Skeletal muscle satellite cell (primary cell): ENCODE results near the gene ARPC1A.
"Not testable (repeated sequence)": the region's sequence is repeated elsewhere in the genome, so short reads cannot be mapped to it uniquely, and the experiment has no call there.

ENCODE experiments used
- H3K27me3 ChIP-seq: 2 replicates; pipeline ENCODE4 v1.7.0; 2013; ENCODE audit warnings: low read length; ENCODE audit not compliant: control insufficient read depth, insufficient read depth
- H3K36me3 ChIP-seq: 2 replicates; pipeline ENCODE4 v1.7.0; 2013; ENCODE audit warnings: mild to moderate bottlenecking, control low read depth, low read length; ENCODE audit not compliant: insufficient read depth
- H3K4me1 ChIP-seq: 2 replicates; pipeline ENCODE4 v1.7.0; 2013; ENCODE audit warnings: low read length; ENCODE audit not compliant: control insufficient read depth, insufficient read depth
- H3K4me2 ChIP-seq: 2 replicates; pipeline ENCODE4 v1.7.0; 2013; ENCODE audit warnings: mild to moderate bottlenecking, low read length
- H3K4me3 ChIP-seq: 2 replicates; pipeline ENCODE4 v1.7.0; 2013; ENCODE audit warnings: low read length
- H3K9ac ChIP-seq: 2 replicates; pipeline ENCODE4 v1.7.0; 2013; ENCODE audit warnings: mild to moderate bottlenecking, low read depth, low read length, moderate library complexity
- H3K9me3 ChIP-seq: replicated peaks from 2 replicates; pipeline ENCODE4 v1.7.0; 2013; ENCODE audit warnings: mild to moderate bottlenecking, control low read depth, low read length

The ARPC1A gene

DNA sequence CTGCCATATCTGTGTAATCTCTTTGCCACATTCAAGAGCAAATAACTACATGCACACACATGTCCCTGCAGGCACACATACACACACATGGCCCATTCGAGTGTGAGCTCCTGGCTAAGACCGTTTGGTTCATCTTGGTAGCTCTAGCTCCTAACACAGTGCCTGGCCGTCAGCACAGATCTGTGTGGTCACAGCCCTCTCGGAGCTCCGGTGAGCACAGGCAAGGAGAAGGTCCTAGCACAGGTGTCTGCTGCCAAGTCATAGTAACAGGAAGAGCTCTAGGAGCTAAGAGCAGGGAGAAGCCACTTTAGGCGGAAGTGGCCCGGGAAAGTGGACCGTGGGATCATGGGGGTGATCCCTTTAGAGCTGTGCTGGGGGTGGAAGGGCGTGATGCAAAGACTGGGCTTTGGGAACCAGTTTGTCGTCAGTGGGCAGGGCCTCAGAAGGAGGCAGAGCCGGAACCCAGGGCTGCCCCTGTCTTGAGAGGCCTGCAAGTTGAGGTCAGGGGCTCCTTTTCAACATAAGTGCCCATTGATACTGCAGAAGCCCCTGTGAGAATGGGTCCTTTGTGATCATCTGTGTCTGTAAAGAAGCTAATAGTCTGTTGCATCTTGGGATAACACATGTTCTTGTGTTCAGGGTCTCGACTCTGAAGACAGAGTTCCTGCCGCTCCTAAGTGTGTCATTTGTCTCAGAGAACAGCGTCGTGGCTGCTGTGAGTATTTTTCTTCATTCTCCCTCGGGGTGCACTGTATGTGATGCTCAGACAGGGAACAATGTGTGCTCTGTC lies 32.2 kb downstream of the ARPC1A start:
- no peaks in the 10 kb centered on the region for H3K4me1 ChIP-seq
- no peak overlapping the region for H3K4me3 ChIP-seq
- H3K4me2 ChIP-seq: no peak overlapping the region
- no peaks in the 10 kb centered on the region for H3K27me3 ChIP-seq
- H3K9me3 ChIP-seq: no peaks in the 10 kb centered on the region
- peaks cover 53% of the 10 kb centered on the region for H3K36me3 ChIP-seq
- no peak overlapping the region for H3K9ac ChIP-seq

DNA sequence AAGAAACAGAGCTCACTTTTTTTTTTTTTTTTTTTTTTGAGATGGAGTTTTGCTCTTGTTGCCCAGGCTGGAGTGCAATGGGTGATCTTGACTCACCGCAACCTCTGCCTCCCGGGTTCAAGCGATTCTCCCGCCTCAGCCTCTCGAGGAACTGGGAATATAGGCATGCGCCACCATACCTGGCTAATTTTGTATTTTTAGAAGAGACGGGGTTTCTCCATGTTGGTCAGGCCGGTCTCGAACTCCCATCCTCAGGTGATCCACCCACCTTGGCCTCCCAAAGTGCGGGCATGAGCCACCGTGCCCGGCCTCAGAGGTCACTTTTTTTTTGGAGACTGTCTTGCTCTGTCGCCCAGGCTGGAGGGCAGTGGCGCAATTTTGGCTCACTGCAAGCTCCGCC lies 32.8 kb downstream of the ARPC1A start:
- not testable (repeated sequence) for H3K4me2 ChIP-seq, H3K4me1 ChIP-seq, H3K4me3 ChIP-seq, H3K9me3 ChIP-seq, H3K27me3 ChIP-seq, H3K9ac ChIP-seq
- H3K36me3 ChIP-seq: peaks cover 58% of the 10 kb centered on the region

DNA sequence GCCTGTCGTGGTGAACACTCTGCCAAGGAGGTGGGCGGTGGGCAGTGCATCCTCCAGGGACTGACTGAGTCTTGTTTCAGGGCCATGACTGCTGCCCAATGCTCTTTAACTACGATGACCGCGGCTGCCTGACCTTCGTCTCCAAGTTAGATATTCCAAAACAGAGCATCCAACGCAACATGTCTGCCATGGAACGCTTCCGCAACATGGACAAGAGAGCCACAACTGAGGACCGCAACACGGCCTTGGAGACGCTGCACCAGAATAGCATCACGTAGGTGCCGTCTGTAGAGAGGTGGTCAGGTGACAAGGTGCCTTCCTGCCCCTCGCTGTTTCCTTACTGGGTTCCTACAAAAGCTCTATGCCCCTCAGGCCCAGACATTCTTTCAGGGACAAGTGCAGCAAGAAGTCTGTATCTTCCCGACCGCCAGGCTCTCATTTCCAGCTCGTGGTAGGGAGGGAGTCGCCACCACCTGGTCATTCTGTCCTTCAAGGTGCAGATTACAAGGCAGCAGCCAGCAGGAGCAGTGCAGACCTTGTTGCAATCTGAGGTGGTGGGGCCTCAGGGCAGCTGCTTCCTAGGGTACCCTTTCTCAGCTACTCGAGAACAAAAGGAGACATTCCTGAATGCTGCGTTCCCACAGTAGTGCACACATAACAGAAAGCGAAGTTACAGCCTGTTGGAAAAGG lies 33.9 kb downstream of the ARPC1A start:
- no peak overlapping the region for H3K4me2 ChIP-seq
- H3K36me3 ChIP-seq: peaks cover 58% of the 10 kb centered on the region
- no peaks in the 10 kb centered on the region for H3K9me3 ChIP-seq
- H3K4me1 ChIP-seq: no peaks in the 10 kb centered on the region
- H3K9ac ChIP-seq: no peak overlapping the region
- no peak overlapping the region for H3K4me3 ChIP-seq
- H3K27me3 ChIP-seq: no peaks in the 10 kb centered on the region

DNA sequence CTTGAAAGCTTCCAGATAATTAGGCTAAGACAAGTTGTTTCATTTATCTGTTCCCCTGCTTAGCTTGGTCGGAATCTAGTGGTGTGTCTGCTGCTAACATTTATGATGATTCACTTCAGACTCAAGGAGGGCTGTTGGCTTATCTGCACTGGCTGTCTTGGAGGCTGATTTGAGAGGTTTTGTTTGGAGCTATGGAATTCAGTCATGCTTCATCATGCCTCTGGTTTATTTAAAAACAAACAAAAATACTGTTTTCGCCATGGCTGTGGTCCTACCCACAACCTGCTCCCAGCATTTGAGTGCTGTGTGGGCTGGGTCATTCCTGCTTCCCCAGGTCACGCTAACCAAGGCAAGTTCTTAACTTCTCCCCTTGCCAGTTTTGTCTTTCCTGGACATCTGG lies 37.1 kb downstream of the ARPC1A start:
- H3K36me3 ChIP-seq: peaks cover 63% of the 10 kb centered on the region

DNA sequence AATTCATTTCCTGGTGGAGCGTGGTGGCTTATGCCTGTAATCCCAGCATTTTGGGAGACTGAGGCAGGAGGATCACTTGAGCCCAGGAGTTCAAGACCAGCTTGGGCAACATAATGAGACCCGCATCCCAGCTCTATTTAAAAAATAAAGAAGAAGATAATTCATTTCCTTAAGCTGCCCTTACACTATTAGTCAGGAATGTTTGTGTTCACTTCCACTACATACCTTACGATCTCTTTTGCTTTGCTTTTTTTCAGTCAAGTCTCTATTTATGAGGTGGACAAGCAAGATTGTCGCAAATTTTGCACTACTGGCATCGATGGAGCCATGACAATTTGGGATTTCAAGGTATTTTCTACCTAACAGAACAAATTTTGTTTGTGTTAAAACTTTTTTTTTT lies 37.6 kb downstream of the ARPC1A start:
- Histone ChIP-seq H3K36me3 (peaks cover 58% of the 10 kb centered on the region), H3K4me2 (no peak overlapping the region), H3K27me3 (no peaks in the 10 kb centered on the region), H3K4me3 (no peak overlapping the region), H3K4me1 (no peaks in the 10 kb centered on the region), H3K9me3 (no peaks in the 10 kb centered on the region), H3K9ac (no peak overlapping the region)

More for the DNA sequence above, 37.1 kb downstream of the ARPC1A start:
- Histone ChIP-seq H3K4me3 (no peak overlapping the region), H3K27me3 (no peaks in the 10 kb centered on the region), H3K9ac (no peak overlapping the region), H3K4me2 (no peak overlapping the region), H3K9me3 (no peaks in the 10 kb centered on the region), H3K4me1 (no peaks in the 10 kb centered on the region)

DNA sequence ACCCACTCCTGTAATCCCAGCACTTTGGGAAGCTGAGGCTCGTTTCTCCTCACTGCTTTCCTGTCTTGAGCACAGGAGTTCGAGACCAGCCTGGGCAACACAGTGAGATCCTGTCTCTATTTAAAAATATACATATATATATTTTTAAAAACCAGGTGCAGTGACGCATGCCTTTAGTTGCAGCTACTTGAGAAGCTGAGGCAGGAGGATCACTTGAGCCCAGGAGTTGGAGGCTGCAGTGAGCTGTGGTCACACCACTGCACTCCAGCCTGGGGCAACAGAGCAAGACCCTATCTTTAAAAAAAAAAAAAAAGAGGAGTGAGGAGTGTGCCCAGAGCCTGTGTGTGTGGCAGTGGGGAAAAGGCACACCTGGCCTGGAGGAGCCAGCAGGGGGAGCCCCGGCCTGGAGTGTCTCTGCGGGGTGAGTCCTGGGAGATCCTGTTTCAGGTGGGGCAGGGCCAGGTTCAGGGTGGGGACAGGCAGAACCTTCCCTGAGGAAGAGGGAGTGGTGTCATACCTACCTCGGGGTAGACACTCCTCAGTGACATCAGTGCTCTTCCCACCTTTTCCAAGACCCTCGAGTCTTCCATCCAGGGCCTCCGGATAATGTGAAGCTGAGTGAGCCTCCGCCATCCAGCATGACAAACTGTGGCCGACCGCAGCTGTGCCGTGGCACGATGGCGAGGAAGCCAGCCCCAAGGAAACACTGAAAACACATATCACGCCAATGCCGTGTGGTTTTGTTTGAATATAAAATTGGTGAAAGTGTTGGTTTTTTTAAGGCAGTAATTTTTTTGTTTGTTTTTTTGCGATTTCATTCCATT lies 39.8 kb downstream of the ARPC1A start:
- Histone ChIP-seq H3K27me3 (no peaks in the 10 kb centered on the region), H3K4me1 (peaks cover 4% of the 10 kb centered on the region), H3K36me3 (peaks cover 51% of the 10 kb centered on the region), H3K4me2 (no peak overlapping the region), H3K9ac (no peak overlapping the region), H3K4me3 (no peak overlapping the region), H3K9me3 (no peaks in the 10 kb centered on the region)

DNA sequence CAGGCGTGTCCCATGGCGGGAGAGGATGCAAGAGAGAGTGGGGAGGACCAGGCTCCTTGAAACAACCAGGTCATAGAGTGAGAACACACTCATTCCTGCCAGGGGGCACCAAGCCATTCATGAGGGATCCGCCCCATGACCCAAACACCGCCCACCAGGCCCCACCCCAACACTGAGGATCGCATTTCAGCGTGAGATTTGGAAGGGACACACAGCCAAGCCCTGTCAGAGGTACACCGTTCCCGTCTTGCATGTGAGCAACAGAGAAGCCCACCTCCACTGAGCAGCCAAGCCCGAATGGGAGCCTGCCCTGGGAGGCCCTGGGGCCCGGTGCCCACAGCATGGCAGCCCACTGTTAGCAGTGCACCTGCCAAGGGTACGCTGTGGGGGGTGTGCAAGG lies 40.9 kb downstream of the ARPC1A start:
- Histone ChIP-seq H3K4me1 (peaks cover 4% of the 10 kb centered on the region), H3K27me3 (no peaks in the 10 kb centered on the region), H3K4me3 (no peak overlapping the region), H3K4me2 (no peak overlapping the region), H3K9ac (no peak overlapping the region), H3K36me3 (peaks cover 42% of the 10 kb centered on the region), H3K9me3 (no peaks in the 10 kb centered on the region)

DNA sequence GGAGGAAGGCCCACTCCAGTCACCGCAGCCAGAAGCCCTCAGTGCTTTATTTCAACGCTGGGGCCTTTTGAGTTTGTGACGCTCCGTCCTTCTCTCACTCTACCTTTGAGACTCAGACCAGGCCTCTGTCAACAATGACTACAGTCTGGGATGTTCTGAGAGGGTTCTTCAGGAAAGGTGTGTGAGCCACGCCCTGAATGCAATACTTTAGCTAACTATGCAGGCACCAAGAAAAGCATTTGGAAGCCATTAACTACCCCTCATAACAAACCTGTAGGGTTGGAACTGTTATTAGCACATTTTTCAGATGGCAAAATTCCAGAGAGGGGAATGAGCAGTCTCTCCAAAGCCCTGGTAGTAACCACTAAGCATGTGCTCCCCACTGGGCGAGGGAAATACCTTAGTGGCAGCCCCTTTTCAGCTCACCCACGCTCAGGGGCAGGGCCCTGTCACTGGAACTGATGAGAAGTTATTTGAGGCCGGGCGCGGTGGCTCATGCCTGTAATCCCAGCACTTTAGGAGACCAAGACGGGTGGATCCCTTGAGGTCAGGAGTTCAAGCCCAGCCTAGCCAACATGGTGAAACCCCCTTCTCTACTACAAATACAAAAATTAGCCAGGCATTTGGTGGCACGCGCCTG lies 43.2 kb downstream of the ARPC1A start:
- Histone ChIP-seq H3K4me1 (peaks cover 15% of the 10 kb centered on the region), H3K36me3 (peaks cover 30% of the 10 kb centered on the region), H3K4me2 (no peak overlapping the region), H3K27me3 (no peaks in the 10 kb centered on the region), H3K9ac (no peak overlapping the region), H3K9me3 (no peaks in the 10 kb centered on the region), H3K4me3 (no peak overlapping the region)

DNA sequence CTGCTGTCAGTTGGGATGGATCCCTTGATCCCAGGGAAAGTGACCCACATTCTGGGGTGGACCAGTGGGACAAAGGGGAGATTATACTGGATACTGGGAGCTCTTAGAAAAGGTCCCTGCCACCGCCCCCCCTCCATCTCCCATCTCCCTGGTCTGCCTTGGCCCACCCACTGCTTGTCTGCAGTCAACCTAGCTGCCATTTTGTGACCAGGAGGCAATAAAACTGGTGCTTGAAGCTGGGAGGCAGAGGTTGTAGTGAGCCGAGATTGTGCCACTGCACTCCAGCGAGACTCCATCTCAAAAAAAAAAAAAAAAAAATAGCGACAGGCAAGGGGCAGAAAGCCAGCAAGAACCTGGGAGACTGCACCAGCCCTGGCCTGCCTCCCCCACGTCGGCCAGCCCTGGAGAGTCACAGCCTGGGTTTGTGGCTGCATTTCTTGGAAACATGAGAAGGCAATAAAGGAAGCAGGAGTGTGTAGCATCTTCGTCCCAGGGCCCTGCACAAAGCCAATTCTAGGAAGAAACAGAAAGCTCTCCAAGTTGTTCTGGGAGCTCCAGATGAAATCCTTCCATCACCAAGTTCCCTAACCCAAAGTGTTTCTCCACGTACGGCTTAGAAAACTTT lies 44.2 kb downstream of the ARPC1A start:
- no peaks in the 10 kb centered on the region for H3K27me3 ChIP-seq
- peaks cover 22% of the 10 kb centered on the region for H3K36me3 ChIP-seq
- no peak overlapping the region for H3K4me3 ChIP-seq
- H3K4me1 ChIP-seq: peaks cover 17% of the 10 kb centered on the region
- no peak overlapping the region for H3K9ac ChIP-seq
- no peak overlapping the region for H3K4me2 ChIP-seq
- no peaks in the 10 kb centered on the region for H3K9me3 ChIP-seq

DNA sequence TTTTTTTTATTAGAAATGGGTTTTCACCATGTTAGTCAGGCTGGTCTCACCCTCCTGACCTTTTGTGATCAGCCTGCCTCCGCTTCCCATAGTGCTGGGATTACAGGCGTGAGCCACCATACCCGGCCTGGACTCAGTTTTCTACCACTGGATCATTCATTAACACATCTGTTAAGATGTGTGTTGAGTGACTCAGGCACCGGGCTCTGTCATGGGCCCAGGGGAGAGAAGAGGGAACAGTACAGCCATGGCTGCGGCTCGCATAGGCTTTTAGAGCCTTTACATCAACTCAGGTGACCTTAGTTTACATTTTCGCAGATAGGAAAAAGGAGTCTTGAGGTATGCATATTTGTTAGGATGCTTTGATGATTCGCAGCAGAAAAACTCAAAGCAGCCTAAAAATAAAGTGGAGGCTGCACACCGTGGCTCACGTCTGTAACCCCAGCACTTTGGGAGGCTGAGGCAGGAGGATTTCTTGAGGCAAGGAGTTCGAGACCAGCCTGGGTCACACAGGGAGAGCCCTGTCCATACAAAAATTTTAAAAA lies 45.8 kb downstream of the ARPC1A start:
- H3K9me3 ChIP-seq: no peaks in the 10 kb centered on the region
- H3K4me1 ChIP-seq: peaks cover 20% of the 10 kb centered on the region
- peaks cover 10% of the 10 kb centered on the region for H3K36me3 ChIP-seq
- no peak overlapping the region for H3K9ac ChIP-seq
- no peaks in the 10 kb centered on the region for H3K27me3 ChIP-seq
- no peak overlapping the region for H3K4me2 ChIP-seq
- no peak overlapping the region for H3K4me3 ChIP-seq
